Activated CD8-positive, alpha-beta memory T cell treated with anti-CD3 and anti-CD28 coated beads, Interleukin-2, amount 50 U/mL, for 4 hours (primary cell): ENCODE measurements around the gene TBC1D16.

Experiments
- DNase-seq: peaks from one replicate; pipeline ENCODE4 v3.0.0-alpha.2; 2020

TBC1D16 gene

DNA sequence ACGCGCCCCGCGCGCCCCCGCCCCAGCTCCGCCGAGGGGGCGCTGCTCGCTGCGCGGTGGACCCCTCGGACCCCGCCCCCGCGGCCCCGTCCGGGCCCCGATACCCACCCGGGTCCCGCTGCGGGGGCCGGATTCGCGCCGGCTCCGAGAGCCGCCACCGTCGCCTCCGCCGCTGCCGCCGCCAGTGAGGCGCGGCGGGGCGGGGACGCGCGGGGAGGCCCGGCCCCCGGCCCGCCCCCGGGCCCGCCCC is at the start of gene TBC1D16:
TSS of gene TBC1D16 (minus strand) at position 186 of the 250 bp plus-strand sequence. CDS start 22,325 bp downstream, outside the sequence.
- DNase-seq: no peak

- DNase-seq: no peak
Measured at GRCh38 chr17:80084773-80085172, 49.1 kb upstream of the TBC1D16 start.

- DNase-seq: no peak
Measured at GRCh38 chr17:80083136-80083661, 47.5 kb upstream of the TBC1D16 start.

DNA sequence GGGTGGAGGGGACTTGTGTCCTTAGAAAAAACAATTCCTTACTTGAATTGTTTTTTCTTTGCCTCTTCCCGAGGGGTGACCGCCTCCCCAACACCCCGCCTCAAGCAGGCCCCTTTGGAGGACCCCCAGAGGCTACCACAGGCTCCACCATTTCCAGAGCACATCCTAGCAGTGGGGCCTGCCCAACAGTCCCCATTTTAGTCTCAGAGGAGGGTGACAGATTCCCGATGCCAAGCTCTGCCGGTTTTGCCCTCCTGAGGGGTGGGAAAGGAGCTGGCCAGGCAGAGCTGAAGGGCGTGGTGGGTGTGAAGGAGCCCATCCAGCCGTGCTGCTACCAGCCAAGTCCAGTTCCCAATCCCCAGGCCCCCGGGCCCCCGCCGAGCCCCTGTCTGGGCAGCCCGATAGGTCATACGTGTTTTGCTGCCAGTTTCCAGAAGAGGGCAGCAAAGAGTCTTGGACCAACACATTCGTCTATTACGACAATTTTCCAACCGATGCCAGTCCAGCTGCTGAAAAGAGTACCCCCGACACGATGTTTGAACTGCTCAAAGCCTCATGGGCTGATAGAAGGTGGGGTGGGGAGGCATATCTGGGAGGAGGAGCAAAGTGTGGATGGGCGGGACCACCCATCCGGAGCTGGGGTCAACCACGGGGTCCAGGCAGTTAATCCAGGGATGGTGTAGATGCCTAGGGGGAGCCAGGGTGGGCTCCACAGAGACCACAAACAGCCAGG is 46.9 kb upstream of the TBC1D16 start:
- DNase-seq: peak; percentile 67

DNA sequence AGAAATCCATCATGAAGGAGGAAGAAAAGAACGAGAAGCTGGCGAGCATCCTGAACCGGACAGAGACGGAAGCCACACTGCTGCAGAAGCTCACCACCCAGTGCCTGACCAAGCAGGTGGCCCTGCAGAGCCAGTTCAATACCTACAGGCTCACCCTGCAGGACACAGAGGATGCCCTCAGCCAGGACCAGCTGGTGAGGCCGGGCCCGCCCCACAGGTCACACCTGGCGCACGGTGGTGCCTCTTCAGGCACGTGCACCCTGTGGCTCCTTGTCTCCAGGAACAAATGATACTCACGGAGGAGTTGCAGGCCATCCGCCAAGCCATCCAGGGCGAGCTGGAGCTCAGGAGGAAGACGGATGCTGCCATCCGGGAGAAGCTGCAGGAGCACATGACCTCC is 45.9 kb upstream of the TBC1D16 start:
- no peak for DNase-seq

GRCh38 chr17:80080081-80080480 is 44.4 kb upstream of the TBC1D16 start:
- DNase-seq: no peak

GRCh38 chr17:80072410-80072809 is 36.7 kb upstream of the TBC1D16 start:
- DNase-seq: no peak

- no peak for DNase-seq
Measured at GRCh38 chr17:80071116-80071841, 35.6 kb upstream of the TBC1D16 start.

DNA sequence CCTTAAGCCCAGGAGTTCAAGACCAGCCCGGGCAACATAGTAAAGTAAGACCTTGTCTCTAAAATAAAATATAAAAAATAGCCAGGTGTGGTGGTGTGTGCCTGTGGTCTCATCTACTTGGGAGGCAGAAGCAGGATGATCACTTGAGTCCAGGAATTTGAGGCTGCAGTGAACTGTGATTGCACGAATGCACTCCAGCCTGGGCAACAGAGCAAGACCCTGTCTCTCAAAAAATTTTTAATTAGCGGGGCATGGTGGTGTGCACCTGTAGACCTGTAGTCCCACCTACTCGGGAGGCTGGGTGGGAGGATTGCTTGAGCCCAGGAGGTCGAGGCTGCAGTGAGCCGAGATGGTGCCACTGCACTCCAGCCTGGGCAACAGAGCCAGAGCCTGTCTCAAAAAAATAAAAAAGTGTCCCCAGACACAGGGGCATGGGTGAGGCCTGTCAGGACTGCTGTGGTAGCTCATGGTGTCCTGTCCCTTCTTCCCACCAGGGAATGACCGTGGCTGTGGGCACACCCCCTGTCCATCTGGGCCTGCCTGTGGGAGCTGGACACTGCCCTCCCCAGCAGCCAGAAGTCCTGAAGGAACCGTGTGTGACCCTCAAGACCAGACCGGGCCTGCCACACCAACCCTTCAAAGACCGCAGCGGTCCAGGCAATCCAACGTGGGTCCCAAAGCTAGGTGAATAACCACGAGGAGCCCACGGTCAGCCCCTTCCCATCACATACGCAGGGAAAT is 34.9 kb upstream of the TBC1D16 start:
- DNase-seq: no peak

DNA sequence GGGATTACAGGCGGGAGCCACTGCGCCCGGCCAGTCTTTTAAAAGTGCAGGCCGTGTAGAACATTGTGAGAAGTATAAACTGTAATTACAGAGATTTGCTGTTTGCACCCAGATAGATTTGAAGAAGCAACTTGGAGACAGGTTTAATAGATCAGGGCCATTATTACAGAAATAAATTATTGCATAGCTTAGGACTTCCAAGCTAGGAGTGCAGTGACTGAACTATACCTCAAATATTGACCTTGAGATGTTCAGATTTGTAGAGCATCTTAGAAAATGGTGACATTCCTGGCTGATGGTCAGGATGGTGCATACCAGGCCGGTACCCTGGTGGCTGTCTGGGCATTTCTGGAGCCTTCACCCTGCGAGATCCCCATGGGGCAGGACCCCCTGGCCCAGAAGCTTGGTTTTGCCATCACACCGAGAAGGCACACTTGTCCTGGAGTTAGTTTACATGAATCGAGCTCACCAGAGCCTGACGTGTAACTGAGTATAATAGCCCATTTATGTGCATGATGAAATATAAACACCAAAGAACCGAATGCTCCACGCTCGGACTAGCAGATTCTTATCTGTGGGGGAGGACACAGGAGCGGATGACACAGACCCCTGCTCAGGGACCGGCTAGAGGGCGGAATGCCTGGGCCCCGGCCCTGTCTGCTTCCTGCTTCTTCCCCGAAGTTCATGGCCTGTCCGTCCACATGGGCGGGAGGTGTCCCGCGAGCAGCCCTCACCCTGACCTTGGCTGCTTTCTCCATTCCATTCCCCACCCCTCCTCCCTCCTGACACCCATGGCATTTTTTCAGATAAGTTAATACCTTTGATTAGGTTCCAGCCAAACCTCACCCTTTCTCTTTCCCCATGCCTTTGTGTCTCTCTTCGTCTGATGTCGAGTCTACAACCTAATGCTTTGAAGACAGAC is 32.9 kb upstream of the TBC1D16 start:
- DNase-seq: no peak

GRCh38 chr17:80067393-80067986 is 31.8 kb upstream of the TBC1D16 start:
- DNase-seq: no peak

- DNase-seq: no peak
Measured at GRCh38 chr17:80065478-80066170, 30.0 kb upstream of the TBC1D16 start.

- no peak for DNase-seq
Measured at GRCh38 chr17:80064696-80065095, 29.0 kb upstream of the TBC1D16 start.

GRCh38 chr17:80063830-80064585 is 28.3 kb upstream of the TBC1D16 start:
- no peak for DNase-seq

DNA sequence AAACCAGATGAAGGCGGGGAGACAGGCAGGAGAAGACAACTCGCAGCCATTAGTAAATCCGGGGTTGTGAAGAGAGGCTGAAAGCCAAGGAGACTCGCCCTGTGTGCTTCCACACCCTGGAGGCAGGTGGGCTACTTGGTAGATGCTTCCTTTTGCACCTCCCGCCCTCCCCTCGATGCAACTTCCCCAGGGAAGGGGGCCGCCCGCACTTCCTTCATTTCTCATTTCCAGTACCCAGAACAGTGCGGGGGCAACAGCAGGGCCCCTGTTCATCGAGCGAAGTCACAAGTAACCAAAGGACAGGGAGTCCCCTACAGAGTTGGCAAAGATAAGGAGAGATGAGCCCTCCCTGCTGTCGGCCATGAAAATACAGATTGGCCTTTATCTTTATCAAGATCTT is 25.7 kb upstream of the TBC1D16 start:
- DNase-seq: no peak

DNA sequence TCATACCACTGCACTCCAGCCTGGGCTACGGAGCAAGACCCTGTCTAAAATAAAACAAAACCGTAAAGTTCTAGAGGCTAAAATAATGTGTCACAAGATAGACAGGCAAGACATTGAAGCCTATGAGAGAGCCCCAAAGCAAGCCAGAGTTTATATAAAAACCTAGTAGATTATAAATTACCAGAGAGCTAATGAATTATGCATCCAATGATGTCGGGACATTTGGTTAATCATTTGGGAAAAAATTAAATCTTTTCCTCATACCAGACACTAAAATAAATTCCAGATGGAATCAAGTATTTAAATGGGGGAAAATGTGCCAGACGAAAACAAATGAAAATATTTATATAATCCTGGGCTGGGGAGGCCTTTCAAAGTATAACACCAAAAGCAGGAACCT is 25.0 kb upstream of the TBC1D16 start:
- DNase-seq: no peak

- no peak for DNase-seq
Measured at GRCh38 chr17:80058311-80058955, 22.8 kb upstream of the TBC1D16 start.

DNA sequence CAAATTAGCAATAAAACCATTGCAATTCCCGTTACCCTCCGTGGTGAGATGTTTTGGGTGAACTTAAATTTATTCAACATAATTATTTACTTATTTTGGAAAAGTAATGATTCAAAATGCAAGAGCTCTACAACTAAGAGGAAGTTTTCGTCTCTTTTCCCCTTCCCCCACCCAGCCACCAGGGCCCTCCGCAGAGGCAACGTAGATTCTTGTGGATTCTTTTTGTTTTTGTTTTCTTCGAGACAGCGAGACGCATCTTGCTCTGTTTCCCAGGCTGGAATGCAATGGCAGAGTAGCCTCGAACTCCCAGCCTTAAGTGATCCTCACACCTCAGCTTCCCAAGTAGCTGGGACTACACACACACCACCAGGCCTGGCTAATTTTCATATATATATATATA is 19.9 kb upstream of the TBC1D16 start:
- no peak for DNase-seq

- DNase-seq: no peak
Measured at GRCh38 chr17:80053102-80053501, 17.4 kb upstream of the TBC1D16 start.

- DNase-seq: no peak
Measured at GRCh38 chr17:80051681-80052080, 16.0 kb upstream of the TBC1D16 start.
